Effector CD8-positive, alpha-beta T cell (primary cell): Measurements from ENCODE around the gene DAZL.
"Not testable (repeated sequence)": the region's sequence is repeated elsewhere in the genome, so short reads cannot be mapped to it uniquely, and the experiment has no call there.

Experiments
- DNase-seq: peaks from one replicate; lab custom pipeline; 2025; lab: John Stamatoyannopoulos, UW
- total RNA-seq, 4 experiments: gene quantifications; one replicate each; lab custom pipeline; 2026; lab: John Stamatoyannopoulos, UW

The DAZL gene
- 0 reads per million in 4 experiments for total RNA-seq

GRCh38 chr3:16604887-16605602 lies at the start of gene DAZL:
TSS of gene DAZL (minus strand) at chr3:16605423. CDS start at chr3:16605205, 218 bp downstream.
- no peak for DNase-seq

GRCh38 chr3:16654976-16655375 lies 49.8 kb upstream of the DAZL start:
- no peak for DNase-seq

GRCh38 chr3:16653712-16654111 lies 48.5 kb upstream of the DAZL start:
- DNase-seq, result no peak

GRCh38 chr3:16647668-16648067 lies 42.4 kb upstream of the DAZL start:
- no peak for DNase-seq

GRCh38 chr3:16639806-16640205 lies 34.6 kb upstream of the DAZL start:
- no peak for DNase-seq

GRCh38 chr3:16633948-16634347 lies 28.7 kb upstream of the DAZL start:
- DNase-seq, result no peak

- DNase-seq, result no peak
These were observed 27.2 kb upstream of the DAZL start for GRCh38 chr3:16632395-16632794.

GRCh38 chr3:16618721-16619120 lies 13.5 kb upstream of the DAZL start:
- DNase-seq, result no peak

GRCh38 chr3:16617155-16617554 lies 11.9 kb upstream of the DAZL start:
- not testable (repeated sequence) for DNase-seq

GRCh38 chr3:16616083-16616482 lies 10.9 kb upstream of the DAZL start:
- DNase-seq, result no peak

- no peak for DNase-seq
These were observed 9.1 kb upstream of the DAZL start for GRCh38 chr3:16614033-16615031.

- no peak for DNase-seq
These were observed 4.8 kb upstream of the DAZL start for GRCh38 chr3:16609927-16610580.

GRCh38 chr3:16608816-16609215 lies 3.6 kb upstream of the DAZL start:
- DNase-seq, result no peak

GRCh38 chr3:16607718-16608117 lies 2.5 kb upstream of the DAZL start:
- DNase-seq, result no peak

GRCh38 chr3:16606398-16606797 lies 1.2 kb upstream of the DAZL start:
- DNase-seq, result no peak

- DNase-seq, result no peak
These were observed 743 bp upstream of the DAZL start for GRCh38 chr3:16605966-16606365.

GRCh38 chr3:16604433-16604832 lies 790 bp downstream of the DAZL start:
- DNase-seq, result no peak

GRCh38 chr3:16601537-16602005 lies 3.7 kb downstream of the DAZL start:
- DNase-seq, result no peak

GRCh38 chr3:16600780-16601536 lies 4.3 kb downstream of the DAZL start:
- peak; percentile 76 for DNase-seq

GRCh38 chr3:16599694-16600093 lies 5.5 kb downstream of the DAZL start:
- no peak for DNase-seq

- DNase-seq, result no peak
These were observed 8.7 kb downstream of the DAZL start for GRCh38 chr3:16596352-16597032.
